Endothelial cell of umbilical vein (primary cell): ENCODE measurements around the gene ACTR2. TPM values are rescaled to one million over a fixed set of nuclear protein-coding genes. Genes with fewer than 3 reads are reported as not detected.

Experiments used
- BruUV-seq: library from RNA; stranded (reverse); fragments of 400-500 nt; replicated peaks from 2 replicates; lab custom pipeline; 2021; lab: Mats Ljungman, UMichigan
- CTCF ChIA-PET: fragments of 300-600, 350-600 bp; sonication (Branson Sonifier 250); formaldehyde crosslinking; loops from one replicate; lab custom pipeline; 2021; ENCODE audit warnings: antibody characterized with exemption, inconsistent platforms; lab: Charles Lee
- POLR2A ChIA-PET: fragments of 300-600, 350-600 bp; sonication (Branson Sonifier 250); formaldehyde crosslinking; loops from one replicate; lab custom pipeline; 2021; ENCODE audit warnings: antibody characterized with exemption, inconsistent platforms; lab: Charles Lee
- DNase-seq: peaks from one replicate; pipeline ENCODE4 v3.0.0-alpha.2; 2011; ENCODE audit warnings: low read depth, low spot score
- FAIRE-seq: peaks from 2 replicates; lab custom pipeline; 2011; peaks lifted over from hg19 to GRCh38; lab: Jason Lieb, UNC
- H2AFZ ChIP-seq: 2 replicates; pipeline ENCODE4 v1.6.0; 2012; ENCODE audit warnings: low read depth, low read length, control low read depth, inconsistent platforms
- H3K27ac ChIP-seq: 2 replicates; pipeline ENCODE4 v1.5.1; 2011; ENCODE audit warnings: low read depth, mild to moderate bottlenecking, control low read depth, low read length, moderate library complexity; ENCODE audit not compliant: insufficient read depth
- H3K27me3 ChIP-seq, 2 experiments: 2 replicates each; pipeline versions ENCODE4 v1.6.0 to v1.6.1; 2011; ENCODE audit warnings: low read length in 2 of 2, mixed read lengths in 1 of 2; ENCODE audit not compliant: control insufficient read depth in 2 of 2, insufficient read depth in 2 of 2
- H3K36me3 ChIP-seq, 2 experiments: 2 replicates in 1 of 2; 3 replicates in 1 of 2; pipeline ENCODE4 v1.5.1; 2011; ENCODE audit warnings: low read length in 2 of 2, mild to moderate bottlenecking in 1 of 2, moderate library complexity in 1 of 2; ENCODE audit not compliant: control insufficient read depth in 2 of 2, insufficient read depth in 2 of 2; ENCODE audit errors: extremely low read depth in 1 of 2
- H3K4me1 ChIP-seq: 3 replicates; pipeline ENCODE4 v1.5.1; 2011; ENCODE audit warnings: mild to moderate bottlenecking, low read length; ENCODE audit not compliant: control insufficient read depth, insufficient read depth; ENCODE audit errors: extremely low read depth
- H3K4me2 ChIP-seq: 2 replicates; pipeline ENCODE4 v1.6.1; 2011; ENCODE audit warnings: low read length, control low read depth, mixed read lengths; ENCODE audit not compliant: insufficient read depth
- H3K4me3 ChIP-seq, 3 experiments: fragments of 200-600 bp in 1 of 3; sonication (generic), shearing (Covaris generic) in 1 of 3; replicated peaks in 1 of 3; 2 replicates each; pipeline ENCODE4 v1.5.1; 2011 to 2016; ENCODE audit warnings: control low read depth in 3 of 3, low read length in 3 of 3, mild to moderate bottlenecking in 2 of 3, inconsistent platforms in 1 of 3, low read depth in 1 of 3, moderate library complexity in 1 of 3; ENCODE audit not compliant: insufficient read depth in 1 of 3
- H3K79me2 ChIP-seq: 2 replicates; pipeline ENCODE4 v1.6.0; 2012; ENCODE audit warnings: low read length, inconsistent platforms; ENCODE audit not compliant: control insufficient read depth, insufficient read depth
- H3K9ac ChIP-seq: replicated peaks from 2 replicates; pipeline ENCODE3; 2011; ENCODE audit warnings: low read length, control low read depth; ENCODE audit not compliant: insufficient read depth; ENCODE audit errors: extremely low read depth
- H3K9me1 ChIP-seq: replicated peaks from 3 replicates; pipeline ENCODE4 v1.6.0; 2011; ENCODE audit warnings: mild to moderate bottlenecking, low read length; ENCODE audit not compliant: control insufficient read depth, insufficient read depth; ENCODE audit errors: extremely low read depth
- H3K9me3 ChIP-seq: replicated peaks from 2 replicates; pipeline ENCODE4 v1.5.1; 2012; ENCODE audit warnings: low read length, inconsistent platforms; ENCODE audit not compliant: control insufficient read depth, insufficient read depth
- H4K20me1 ChIP-seq: replicated peaks from 2 replicates; pipeline ENCODE3; 2011; ENCODE audit warnings: mild to moderate bottlenecking, low read length; ENCODE audit not compliant: control insufficient read depth, insufficient read depth; ENCODE audit errors: extremely low read depth
- CTCF ChIP-seq, 2 donors: IDR thresholded peaks; 1 replicate in 1 of 2; 2 replicates in 1 of 2; pipeline ENCODE4 v1.5.1; 2011; ENCODE audit warnings: low read length in 2 of 2, mild to moderate bottlenecking in 2 of 2, moderate library complexity in 2 of 2, control low read depth in 1 of 2, inconsistent platforms in 1 of 2, low read depth in 1 of 2; ENCODE audit not compliant: insufficient read depth in 1 of 2; ENCODE audit errors: extremely low read depth in 1 of 2
- EZH2 ChIP-seq: IDR thresholded peaks from 2 replicates; pipeline ENCODE4 v1.6.1; 2012; ENCODE audit warnings: borderline replicate concordance, low read depth, mild to moderate bottlenecking, moderate library complexity, low read length, inconsistent platforms; ENCODE audit not compliant: severe bottlenecking
- FOS ChIP-seq: IDR thresholded peaks from 2 replicates; pipeline ENCODE4 v1.6.1; 2011; ENCODE audit warnings: mild to moderate bottlenecking, low read length, moderate library complexity, borderline replicate concordance; ENCODE audit not compliant: insufficient read depth
- GATA2 ChIP-seq: IDR thresholded peaks from 2 replicates; pipeline ENCODE4 v1.7.0; 2011; ENCODE audit warnings: low read depth, mild to moderate bottlenecking, moderate library complexity, mixed read lengths, low read length; ENCODE audit not compliant: insufficient read length, insufficient read depth
- JUN ChIP-seq: IDR thresholded peaks from 2 replicates; pipeline ENCODE4 v1.6.1; 2011; ENCODE audit warnings: borderline replicate concordance, low read depth; ENCODE audit not compliant: insufficient read length, insufficient read depth
- MAX ChIP-seq: IDR thresholded peaks from 2 replicates; pipeline ENCODE4 v1.6.1; 2011; ENCODE audit not compliant: insufficient read depth, insufficient read length
- MYC ChIP-seq: IDR thresholded peaks from one replicate; pipeline ENCODE4 v1.6.1; 2011; ENCODE audit warnings: mild to moderate bottlenecking, low read depth, low read length
- POLR2A ChIP-seq: IDR thresholded peaks from 2 replicates; pipeline ENCODE4 v1.6.1; 2012; ENCODE audit warnings: low read depth, mild to moderate bottlenecking, control low read depth, low read length
- POLR2AphosphoS5 ChIP-seq: IDR thresholded peaks from 2 replicates; pipeline ENCODE4 v1.6.1; 2012; ENCODE audit warnings: low read depth, mild to moderate bottlenecking, control low read depth, low read length, moderate library complexity; ENCODE audit not compliant: insufficient read depth
- dilution Hi-C: fragments of 300-500 bp; cut with MboI; formaldehyde crosslinking; loops from one replicate; pipeline ENCODE4 v1.15.0; 2019; ENCODE audit warnings: low sequenced_read_pairs; ENCODE audit not compliant: extremely low pct_ligation_motif_present
- intact Hi-C: fragments of 100-400 bp; cut with micrococcal nuclease; formaldehyde crosslinking; loops from one replicate; pipeline ENCODE4 v1.10.0; 2022
- polyA plus RNA-seq, 4 experiments: library from polyadenylated mRNA; depleted of rRNA in 3 of 4; stranded (reverse) in 3 of 4; unstranded in 1 of 4; fragments of >200 nt; gene quantifications; 2 replicates each; pipeline versions ENCODE4 v1.2.1 to v1.2.3, GENCODE V29; 2011 to 2012; ENCODE audit warnings: missing spikeins in 1 of 4
- total RNA-seq: library from RNA; stranded (reverse); gene quantifications from 2 replicates; pipeline ENCODE4 v1.2.3, GENCODE V29; 2021

ACTR2 gene
- total and polyA plus RNA-seq, 2 donors (not counting 3 experiments of a cell fraction or from before 2014, with no cell fraction given): 48.7 to 287 TPM

DNA sequence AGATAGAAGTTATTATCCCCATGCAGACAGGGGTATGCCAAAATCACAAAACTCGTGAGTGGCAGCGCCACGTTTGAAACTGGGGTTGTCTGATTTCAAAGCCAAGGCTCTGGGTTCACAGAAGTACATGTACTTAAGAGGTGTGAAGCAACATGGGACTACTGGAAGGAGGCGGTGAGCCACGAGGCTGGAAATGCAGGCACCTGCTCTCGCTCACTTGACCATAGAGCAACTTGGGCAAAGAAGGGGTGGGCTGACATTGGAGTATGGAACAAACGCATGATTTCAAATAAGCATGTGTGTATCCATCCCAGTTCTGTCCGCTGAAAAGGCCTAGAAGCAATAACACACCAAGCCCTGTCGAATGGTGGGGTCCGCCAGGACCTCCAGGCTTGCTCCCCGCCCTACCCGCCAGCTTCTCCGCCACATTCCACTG, 593 bp upstream of the ACTR2 start:
- peaks cover 55% of the 10 kb centered on the region for H3K79me2 ChIP-seq
- H3K9me1 ChIP-seq: no peaks in the 10 kb centered on the region
- H3K27ac ChIP-seq: peak overlapping the region; percentile 47
- TF ChIP-seq POLR2AphosphoS5 (no peak), JUN (no peak), EZH2 (no peak), MAX (no peak), POLR2A (no peak), GATA2 (no peak), CTCF (IDR thresholded peaks at IDR 0.05; ENCODE audit: extremely low read depth in 1 of 2, insufficient read depth in 1 of 2, low read depth in 1 of 2, low read length in 2 of 2) (no peak), MYC (no peak), FOS (no peak)
- peak overlapping the region; percentile 92 for H3K4me2 ChIP-seq
- CTCF ChIA-PET: interaction anchor here (0.8 to 1.7 kb wide), 8 partner anchors 10 to 309 kb away, joined by 3 to 9 read pairs (median 4); no protein-coding TSS in a partner anchor
- H3K4me3 ChIP-seq: peak overlapping the region; percentile 39 to 90 (median 67)
- peaks cover 26% of the 10 kb centered on the region for H3K4me1 ChIP-seq
- dilution Hi-C loops: no loop called here
- H3K36me3 ChIP-seq: peaks cover 0 to 2% of the 10 kb centered on the region in 2 experiments
- H3K9ac ChIP-seq: peak overlapping the region; percentile 77
- peak overlapping the region; percentile 97 for H2AFZ ChIP-seq
- BruUV-seq: TSS peak; percentile 79
- peaks cover 3% of the 10 kb centered on the region for H4K20me1 ChIP-seq
- intact Hi-C loops: loop anchor here (1.0 to 5.0 kb wide), 3 partner anchors 40 to 170 kb away; partner anchors contain the start of genes CEP68 and RAB1A
- no peak for FAIRE-seq
- no peaks in the 10 kb centered on the region for H3K27me3 ChIP-seq
- H3K9me3 ChIP-seq: no peaks in the 10 kb centered on the region
- POLR2A ChIA-PET: interaction anchor here (0.9 to 1.3 kb wide), 3 partner anchors 18 to 573 kb away, joined by 3 to 8 read pairs (median 4); partner anchors contain the start of genes RAB1A and SERTAD2
- no peak for DNase-seq
